NCI-H226 (cell line): ENCODE data around the gene RPS6KA1.
A peak's percentile ranks its signal among the peaks of the same experiment; 100 is the strongest.
"Not testable (repeated sequence)": the region's sequence is repeated elsewhere in the genome, so short reads cannot be mapped to it uniquely, and the experiment has no call there.

Experiments used
- DNase-seq: peaks from one replicate; pipeline ENCODE4 v3.0.0-alpha.2; 2015

The RPS6KA1 gene

DNA sequence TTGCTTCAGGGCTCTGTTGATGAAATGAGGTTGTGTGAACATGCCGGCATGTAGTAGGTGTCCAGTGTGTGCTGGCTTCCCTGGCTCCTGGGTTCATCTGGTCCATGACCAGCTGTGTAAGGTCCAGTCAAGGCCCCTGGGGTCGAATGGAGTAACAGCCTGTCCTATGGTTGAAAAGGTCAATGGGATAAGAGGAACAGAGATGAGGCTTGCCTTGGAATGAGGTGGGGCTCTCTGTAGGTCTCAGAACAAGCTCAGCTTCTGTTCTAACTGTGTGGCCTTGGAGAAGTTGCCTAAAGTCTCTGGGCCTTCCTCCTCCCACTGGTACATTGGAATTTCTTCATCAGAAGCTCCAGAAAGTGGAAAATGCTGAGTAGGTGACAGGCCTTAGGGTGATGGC lies 26.6 kb downstream of the RPS6KA1 start:
- DNase-seq, result no peak

DNA sequence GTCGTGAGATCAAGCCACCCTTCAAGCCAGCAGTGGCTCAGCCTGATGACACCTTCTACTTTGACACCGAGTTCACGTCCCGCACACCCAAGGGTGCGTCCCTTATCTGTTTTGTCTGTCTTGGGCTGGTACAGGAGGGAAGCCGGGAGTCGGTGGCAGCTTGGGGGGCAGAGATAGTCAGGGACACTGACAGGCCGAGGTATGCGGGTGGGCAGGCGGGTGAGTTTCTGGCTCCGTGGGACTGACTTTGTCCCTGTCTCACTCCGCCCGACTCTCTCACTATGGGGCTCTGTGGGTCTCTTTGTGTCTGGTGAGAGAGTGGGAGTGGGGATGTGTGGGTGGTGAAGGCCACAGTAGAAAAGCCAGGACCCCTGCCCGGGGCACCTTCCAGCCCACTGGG lies 27.4 kb downstream of the RPS6KA1 start:
- no peak for DNase-seq

DNA sequence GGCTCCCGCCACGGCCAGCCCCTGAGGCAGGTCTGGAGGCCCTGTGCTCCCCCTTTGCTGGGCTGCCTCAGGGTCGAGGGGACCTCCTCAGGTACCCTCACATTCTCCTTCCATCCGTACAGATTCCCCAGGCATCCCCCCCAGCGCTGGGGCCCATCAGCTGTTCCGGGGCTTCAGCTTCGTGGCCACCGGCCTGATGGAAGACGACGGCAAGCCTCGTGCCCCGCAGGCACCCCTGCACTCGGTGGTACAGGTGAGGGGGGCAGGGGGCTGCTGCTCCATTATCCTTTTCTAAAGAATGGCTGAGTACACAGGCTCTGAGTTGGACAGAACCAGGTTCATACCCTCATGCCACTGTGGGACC lies 29.1 kb downstream of the RPS6KA1 start:
- DNase-seq, result no peak

DNA sequence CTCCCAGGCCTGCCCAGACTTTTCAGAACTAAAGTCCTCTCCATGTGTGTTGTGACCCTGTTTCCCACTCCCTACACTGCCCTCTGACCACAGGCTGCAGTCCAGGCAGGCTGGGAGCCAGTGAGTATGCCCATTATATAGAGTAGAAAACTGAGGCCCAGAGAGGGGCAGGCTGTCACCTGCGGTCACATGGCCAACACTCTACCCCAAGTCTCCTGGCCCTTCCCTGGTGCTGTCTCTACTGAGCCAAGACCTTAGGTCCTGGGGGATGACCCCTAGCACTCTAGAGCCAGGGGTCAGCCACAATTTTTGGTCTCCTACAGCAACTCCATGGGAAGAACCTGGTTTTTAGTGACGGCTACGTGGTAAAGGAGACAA lies 30.8 kb downstream of the RPS6KA1 start:
- no peak for DNase-seq

DNA sequence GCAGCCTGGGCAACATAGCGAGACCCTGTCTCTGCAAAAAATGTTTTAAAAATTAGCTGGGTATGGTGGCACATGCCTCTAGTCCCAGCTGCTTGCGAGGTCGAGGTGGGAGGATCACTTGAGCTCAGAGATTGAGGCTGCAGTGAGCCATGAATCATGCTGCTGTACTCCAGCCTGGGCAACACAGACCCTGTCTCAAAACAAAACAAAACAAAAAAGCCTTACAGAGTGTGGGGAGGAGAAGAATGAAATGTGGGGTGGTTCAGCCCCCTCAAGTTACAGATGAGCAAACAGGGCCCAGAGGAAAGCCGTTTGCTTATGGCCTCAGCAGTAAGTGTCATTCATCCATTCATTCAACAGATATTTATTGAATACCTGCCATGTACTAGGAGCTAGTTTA lies 40.7 kb downstream of the RPS6KA1 start:
- no peak for DNase-seq

DNA sequence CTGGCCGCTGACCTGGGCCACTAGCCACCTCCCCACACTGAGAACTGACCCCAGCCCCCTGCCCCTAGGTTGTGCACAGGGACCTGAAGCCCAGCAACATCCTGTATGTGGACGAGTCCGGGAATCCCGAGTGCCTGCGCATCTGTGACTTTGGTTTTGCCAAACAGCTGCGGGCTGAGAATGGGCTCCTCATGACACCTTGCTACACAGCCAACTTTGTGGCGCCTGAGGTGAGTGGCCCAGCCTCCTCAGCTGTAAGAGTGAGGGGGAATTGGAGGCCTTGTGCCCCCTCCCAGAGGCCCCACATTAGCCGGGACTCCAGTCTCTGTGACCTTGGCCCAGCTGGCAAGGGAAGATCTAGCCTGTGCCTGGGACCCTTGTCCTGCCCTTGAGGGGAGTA lies 41.8 kb downstream of the RPS6KA1 start:
- DNase-seq, result no peak

DNA sequence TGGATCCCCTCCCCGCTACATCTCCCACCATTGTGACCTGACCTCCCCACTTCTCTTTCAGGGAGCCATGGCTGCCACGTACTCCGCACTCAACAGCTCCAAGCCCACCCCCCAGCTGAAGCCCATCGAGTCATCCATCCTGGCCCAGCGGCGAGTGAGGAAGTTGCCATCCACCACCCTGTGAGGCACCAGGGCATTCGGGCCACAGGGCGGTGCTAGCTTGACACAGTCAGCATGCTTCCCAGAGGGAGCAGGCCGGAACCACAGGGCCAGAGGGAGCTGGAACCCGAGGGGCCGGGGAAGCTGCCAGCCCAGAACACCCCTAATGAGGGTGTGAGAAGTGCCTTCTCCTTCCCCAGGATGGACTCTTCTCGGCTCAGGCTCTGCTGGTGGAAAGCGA lies 44.5 kb downstream of the RPS6KA1 start:
- DNase-seq, result no peak

DNA sequence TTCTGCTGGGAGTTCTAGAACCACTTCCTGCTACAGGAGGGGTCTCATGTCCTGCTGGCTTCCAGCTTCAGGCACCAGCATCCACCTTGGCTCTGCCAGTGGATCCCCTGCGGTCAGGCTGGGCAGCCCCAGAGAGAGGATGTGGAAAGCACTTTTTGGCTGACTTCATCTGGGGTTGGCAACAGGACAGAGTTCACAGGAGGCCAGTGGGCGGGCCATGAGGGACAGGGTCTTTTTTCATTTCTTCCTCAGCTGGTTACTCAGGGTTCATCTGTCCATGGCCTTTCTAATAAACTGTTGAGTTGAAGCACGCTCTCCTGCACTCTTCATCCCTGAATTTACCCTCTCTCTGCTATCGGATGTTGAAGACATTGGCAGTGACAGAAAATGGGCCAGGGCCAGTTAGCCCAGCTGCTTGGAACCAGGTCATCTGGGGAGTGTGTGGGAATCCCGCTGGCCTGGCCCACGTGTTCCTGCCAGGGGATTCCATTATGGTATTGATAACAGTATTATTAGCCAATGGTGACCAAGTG lies 45.2 kb downstream of the RPS6KA1 start:
- DNase-seq, result no peak

DNA sequence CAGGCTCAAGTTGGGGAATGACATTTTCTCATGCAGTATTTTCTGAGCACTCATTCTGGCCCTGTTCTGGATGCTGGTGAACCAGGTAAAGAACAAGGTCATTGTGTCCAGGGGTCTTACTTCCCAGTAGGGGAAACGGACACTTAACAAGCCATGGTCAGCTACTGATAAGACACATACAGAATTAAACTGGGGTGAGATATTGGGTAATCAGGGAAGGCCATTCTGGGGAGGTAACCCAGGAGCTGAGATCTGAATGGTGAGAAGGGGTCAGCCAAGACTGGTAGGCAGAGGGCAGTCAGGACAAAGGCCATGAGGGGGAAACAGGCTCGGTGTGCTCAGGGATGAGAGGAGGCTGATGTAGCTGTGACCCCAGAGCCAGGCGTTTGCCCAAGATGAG lies 45.8 kb downstream of the RPS6KA1 start:
- no peak for DNase-seq

DNA sequence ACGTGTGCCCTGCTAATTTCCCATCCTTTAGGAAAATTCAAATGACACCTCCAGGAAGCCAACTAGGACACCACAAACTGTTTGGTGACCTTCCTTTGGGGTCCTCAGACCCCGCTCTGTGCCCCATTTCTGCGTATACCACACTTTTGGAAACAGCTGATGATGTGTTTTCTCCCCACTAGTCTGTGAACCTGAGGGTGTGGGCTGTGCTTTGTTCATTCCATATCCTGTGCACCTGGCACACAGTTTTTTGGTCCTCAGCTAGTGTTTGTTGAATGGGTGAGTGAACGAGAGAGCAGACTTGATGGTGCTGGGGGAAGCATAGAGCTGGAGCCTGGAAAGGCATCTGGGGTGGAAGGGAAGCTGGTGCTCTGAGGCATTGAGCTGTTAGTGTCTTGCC lies 48.6 kb downstream of the RPS6KA1 start:
- no peak for DNase-seq

DNA sequence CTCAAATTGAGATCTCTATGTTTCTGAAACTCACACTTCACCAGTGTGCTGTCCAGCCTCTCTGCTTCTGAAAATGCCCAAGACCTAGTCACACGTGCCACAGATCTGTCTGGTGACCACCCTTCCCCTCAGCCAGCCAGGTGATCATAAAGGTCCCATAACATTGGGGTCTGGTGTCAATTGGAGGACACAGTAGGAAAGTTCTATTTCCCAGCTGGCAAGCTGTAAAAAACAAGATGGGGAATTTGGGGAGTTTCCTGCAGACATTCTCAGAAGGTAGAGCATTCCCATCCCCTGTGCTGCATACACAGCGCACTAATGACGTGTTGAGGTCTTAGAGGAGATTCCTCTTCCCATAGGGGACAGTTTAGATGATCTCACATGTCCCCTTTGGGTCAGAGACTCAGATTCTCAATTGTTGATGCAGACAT lies 50.1 kb downstream of the RPS6KA1 start:
- DNase-seq, result no peak

DNA sequence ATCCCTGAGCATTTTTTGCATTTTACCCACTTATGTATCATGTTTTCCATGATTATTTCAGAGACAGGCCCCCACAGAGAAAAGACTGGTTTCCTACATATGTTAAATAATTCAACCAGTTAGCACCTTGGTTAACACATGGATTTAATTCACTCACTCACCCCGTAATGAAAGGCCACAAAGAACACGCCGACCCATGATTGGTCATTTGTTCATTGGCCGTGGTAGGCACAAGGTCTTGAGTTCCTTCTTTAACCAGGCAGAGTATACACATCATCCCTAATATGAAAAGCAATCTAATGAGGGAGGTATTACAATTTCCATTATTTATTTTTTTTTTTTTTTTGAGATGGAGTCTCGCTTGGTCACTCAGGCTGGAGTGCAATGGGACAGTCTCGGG lies 50.6 kb downstream of the RPS6KA1 start:
- no peak for DNase-seq

DNA sequence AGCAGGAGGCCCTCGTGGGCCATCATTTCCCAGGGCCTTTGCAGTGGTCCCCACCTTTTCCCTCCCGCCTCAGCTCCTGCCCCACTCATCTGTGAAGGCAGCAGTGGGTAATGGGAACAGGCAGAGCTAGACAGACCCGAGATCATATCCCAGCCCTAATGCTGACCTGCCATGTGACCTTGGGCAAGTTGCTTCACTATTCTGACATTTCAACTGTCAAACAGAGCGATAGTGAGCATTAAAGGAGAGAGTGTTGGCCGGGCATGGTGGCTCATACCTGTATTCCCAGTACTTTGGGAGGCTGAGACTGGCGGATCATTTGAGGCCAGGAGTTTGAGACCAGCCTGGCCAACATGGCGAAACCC lies 51.7 kb downstream of the RPS6KA1 start:
- no peak for DNase-seq

DNA sequence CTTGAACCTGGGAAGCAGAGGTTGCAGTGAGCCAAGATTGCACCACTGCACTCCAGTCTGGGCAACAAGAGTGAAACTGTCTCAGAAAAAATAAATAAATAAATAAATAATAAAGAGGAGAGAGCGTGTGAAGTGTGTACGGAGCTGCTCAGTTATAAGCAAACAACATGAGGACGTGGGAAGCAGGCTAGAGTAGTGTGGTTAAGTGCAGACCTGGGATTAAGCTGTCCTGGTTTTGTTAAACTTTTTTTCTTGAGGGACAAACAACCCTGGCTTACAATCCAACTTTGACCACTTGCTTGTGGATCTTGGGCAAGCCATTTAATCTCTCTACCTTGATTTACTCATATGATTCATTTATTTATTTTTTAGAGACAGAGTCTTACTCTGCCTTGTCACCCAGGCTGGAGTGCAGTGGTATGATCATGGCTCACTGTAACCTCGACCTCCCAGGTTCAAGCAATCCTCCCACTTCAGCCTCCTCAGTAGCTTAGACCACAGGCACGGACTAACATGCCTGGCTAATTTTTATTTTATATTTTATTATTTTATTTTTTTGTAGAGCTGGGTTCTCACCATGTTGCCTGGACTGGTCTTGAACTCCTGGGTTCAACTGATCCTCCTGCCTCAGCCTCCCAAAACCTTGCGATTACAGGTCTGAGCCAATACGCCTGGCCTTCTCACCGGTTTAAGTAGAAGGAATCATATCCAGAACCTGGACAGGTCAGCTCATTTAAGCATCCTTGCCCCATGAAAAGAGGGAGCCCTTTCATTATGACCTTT lies 52.7 kb downstream of the RPS6KA1 start:
- DNase-seq, result no peak

DNA sequence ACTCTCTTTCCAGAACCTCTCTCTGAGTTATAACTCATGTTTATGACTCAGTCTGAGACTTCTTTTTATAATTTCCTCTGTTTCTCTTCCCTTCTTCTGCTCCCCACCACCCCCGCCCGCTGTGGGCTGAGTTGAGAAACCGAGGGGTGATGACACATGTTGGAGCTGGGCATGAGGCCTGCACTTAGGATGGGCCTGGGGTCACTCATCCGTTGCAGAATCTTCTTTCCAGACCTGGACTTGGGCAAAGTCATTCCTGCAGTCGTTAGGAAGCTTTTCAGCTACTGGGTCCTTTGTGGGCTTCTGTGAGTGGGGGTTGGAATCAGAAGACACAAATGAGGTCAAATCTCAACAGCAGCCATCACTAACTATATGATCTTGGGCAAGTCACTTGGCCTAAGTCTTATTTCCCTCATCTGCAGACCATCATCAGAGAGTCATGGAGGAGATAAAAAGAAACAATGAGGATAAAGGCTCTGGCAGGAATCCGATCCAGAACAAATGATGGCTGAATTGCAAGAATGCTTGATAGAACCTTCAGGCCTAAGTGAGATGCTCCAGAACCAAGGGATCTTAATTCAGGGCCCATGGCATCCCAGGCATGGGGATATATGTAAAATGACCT lies 53.4 kb downstream of the RPS6KA1 start:
- DNase-seq, result no peak

DNA sequence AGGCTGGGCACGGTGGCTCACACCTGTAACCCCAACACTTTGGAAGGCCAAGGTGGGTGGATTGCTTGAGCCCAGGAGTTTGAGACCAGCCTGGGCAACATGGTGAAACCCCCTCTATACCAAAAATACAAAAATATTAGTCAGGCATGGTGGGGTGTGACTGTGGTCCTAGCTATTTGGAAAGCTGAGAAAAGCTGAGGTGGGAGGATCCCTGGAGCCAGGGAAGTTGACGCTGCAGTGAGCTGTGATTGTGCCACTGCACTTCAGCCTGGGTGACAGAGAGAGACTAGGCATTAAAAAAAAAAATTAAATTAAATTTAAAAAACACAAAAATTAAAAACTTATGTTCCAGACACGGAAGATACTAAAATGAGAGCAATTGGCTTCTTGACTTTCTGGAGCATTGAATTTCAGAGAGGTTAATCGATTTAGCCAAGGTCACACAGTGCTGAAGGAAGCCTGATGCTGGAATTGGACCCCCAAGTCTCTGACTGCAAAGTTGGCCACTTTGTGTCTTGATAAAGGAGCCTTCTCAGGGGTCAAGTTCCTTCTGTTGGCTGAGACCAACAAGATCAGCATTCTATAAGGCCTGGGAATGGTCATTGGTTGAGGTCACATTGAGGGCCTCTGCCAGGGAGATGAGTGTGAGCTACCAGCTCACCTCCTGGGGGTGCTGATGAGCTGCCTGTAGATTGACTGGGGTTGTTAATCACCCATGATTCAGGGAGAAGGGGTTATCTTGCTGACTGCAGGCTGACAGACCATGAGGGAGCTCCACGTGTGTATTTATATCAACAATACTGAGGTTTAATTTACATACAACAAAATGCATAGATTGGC lies 54.3 kb downstream of the RPS6KA1 start:
- no peak for DNase-seq

DNA sequence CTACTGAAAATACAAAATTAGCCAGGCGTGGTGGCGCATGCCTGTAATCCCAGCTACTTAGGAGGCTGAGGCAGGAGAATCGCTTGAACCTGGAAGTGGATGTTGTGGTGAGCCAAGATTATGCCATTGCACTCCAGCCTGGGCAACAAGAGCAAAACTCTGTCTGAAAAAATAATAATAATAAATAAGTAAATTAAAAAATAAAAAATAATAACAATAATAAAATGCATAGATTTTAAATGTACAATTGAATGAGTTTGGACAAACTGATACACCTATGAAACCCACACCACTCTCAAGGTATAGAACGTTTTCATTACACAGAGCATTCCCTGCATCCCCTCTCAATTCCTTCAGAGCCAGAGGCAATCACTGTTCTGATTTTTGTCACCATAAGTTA lies 55.0 kb downstream of the RPS6KA1 start:
- DNase-seq, result not testable (repeated sequence)

DNA sequence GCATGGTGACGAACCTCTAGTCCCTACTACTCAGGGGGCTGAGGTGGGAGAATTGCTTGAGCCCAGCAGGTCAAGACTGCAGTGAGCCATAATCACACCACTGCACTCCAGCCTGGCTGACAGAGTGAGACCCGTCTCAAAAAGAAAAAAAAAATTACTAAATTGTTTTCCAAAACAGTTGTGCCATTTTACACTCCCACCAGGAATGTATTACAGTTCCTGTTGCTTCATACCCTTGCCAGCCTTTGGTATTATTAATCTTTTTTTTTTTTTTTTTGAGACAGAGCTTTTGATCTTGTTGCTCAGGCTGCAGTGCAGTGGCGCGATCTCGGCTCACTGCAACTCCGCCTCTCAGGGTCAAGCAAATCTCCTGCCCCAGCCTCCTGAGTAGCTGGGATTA lies 55.9 kb downstream of the RPS6KA1 start:
- DNase-seq, result no peak

DNA sequence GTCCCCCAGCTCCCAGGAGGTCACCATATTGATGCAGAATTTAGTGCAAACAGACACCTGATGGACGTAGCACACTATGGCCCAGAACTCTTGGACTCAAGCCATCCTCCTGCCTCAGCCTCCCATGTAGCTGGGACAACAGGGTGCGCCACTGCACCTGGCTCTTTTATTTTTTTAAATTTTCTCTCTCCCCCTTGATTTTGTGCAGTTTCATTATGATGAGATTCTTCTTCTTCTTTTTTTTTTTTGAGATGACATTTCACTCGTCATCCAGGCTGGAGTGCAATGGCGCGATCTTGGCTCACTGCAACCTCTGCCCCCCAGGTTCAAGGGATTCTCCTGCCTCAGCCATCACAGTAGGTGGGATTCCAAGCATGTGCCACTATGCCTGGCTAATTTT lies 63.8 kb downstream of the RPS6KA1 start:
- no peak for DNase-seq

DNA sequence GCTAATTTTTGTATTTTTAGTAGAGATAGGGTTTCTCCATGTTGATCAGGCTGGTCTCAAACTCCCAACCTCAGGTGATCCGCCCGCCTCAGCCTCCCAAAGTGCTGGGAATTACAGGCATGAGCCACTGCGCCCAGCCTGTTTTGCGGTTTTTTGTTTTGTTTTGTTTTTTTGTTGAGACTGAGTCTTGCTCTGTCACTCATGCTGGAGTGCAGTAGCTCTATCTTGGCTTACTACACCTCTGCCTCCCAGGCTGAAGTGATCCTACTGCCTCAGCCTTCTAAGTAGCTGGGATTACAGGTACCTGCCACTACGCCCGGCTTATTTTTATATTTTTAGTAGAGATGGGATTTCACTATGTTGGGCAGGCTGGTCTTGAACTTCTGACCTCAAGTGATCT lies 65.0 kb downstream of the RPS6KA1 start:
- DNase-seq, result not testable (repeated sequence)

DNA sequence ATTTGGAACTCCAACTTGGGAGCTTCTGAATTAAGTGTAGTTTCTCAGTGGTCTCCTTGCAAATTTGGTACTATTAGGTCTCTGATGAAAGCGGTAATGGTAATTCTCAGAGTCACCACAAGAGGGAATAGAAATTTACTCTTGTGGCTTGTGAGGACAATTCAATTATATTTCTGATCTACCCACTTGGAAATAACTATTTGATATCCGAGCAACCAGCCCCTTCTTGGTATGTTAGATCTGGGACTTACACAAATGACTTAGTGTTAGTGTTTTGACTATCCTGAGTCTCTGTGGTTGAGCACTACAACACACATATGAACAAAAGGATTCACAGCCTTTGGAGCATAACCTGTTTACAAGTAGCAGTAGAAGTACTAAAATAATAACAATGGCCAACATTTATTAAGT lies 68.1 kb downstream of the RPS6KA1 start:
- DNase-seq, result no peak

DNA sequence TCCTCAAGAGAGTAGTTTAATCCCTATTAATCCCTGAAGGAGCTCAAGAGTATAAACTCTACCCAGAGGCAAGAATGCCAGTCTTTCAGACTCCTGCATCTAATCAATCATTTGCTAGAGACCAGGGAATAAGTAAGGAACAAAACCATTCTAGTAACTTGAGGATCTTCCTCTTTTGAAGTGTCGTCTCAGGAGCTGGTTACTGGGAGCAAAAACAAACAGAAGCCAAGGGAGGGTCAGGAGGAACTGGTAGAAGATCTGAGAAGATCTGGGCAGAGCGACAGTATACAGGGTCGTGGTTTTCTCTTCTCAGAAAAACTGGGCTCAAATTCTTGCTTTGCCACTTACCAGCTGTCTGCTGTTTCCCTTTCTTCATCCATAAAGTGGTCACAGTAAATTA lies 69.3 kb downstream of the RPS6KA1 start:
- no peak for DNase-seq

DNA sequence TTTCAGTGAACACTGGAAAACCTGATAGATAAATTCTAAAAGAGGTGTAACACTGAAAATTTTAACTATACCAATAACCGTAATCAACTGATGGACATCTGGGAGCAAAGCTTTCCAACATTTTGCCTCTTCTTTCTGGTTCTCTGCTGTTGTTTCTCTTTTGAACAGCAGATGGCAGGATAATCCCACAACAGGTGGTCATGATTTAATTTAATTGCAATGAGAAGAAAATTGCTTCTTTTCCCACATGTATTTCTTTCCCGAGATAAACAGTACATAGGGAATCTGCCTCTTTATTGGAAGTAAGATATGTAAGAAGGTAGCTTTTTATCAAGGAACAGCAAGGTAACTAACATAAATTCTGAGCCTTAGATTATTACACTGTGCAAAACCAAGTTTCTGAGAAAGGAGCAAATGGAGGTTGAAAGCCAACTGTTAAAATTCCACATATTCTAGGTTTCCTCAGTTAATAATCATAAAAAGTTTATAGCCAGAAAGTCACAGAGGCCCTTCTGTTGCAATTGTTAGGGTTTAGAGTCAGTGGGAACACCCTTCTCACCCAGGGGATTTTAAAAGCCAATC lies 72.9 kb downstream of the RPS6KA1 start:
- DNase-seq, result peak; percentile 25

DNA sequence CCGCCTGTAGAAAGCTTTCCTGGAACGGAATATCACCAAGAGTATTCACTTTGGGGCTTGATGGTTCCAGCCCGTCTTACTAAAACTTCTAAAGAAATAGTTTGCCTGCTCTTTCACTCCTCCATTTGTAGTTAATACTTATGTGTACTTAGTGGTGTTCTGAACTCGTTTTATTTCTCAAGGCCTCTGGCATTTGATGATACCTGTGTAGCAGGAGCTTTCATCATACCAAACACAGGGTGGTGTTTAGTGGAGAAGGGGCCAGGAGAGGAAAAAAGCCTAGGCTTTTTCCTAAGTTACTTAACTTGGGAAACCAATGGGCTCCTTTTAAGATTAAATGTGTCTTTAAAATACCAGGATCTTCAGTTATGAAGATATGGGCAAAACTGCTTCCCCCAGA lies 74.3 kb downstream of the RPS6KA1 start:
- no peak for DNase-seq
